Activated CD4-positive, alpha-beta T cell treated with anti-CD3 and anti-CD28 coated beads for 24 hours (primary cell): ENCODE data around the gene BIK.
"Not testable (repeated sequence)": the region's sequence is repeated elsewhere in the genome, so short reads cannot be mapped to it uniquely, and the experiment has no call there.

Experiments used
- DNase-seq, 2 donors: peaks; one replicate each; pipeline ENCODE4 v3.0.0-alpha.2; 2020; ENCODE audit warnings: low read depth in 2 of 2

Gene BIK

DNA sequence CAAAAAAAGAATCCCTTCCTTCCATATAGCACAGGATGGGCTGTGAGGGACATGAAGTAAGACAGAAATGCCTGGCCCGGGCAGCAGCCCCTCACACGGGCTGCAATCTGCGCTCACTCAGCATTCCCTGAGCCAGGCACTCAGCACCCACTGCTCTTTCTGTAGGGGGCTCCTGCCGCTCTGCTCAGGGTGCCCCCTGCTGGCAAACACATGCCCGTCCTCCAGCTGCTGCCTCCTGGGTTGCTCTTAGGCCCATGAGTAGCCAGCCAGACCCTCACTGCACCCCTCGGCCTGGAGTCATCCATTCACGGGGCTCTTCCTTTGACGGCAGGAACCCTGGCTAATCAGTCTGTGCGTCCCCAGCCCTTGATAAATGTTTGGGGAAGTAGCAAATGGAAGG, 25.7 kb downstream of the BIK start:
- no peak for DNase-seq

DNA sequence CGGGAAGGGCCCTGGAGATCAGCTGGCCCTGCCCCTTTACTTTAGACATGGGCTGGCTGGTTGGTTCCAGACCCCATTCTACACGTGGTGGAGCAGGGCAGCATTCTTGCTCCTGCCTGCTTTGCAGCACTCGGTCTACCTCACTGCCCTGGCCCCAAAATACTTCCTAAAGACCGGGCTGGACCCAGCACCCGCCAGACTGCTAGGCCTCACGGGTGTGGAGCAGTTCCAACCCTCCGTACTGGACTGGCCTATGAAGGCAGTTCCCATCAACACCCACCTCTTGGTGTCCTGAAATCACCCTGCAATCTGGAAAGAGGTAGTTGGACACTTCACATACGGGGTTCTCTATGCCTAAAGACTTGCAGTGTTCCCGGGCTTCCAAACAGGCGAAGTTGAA, 26.3 kb downstream of the BIK start:
- DNase-seq: no peak

DNA sequence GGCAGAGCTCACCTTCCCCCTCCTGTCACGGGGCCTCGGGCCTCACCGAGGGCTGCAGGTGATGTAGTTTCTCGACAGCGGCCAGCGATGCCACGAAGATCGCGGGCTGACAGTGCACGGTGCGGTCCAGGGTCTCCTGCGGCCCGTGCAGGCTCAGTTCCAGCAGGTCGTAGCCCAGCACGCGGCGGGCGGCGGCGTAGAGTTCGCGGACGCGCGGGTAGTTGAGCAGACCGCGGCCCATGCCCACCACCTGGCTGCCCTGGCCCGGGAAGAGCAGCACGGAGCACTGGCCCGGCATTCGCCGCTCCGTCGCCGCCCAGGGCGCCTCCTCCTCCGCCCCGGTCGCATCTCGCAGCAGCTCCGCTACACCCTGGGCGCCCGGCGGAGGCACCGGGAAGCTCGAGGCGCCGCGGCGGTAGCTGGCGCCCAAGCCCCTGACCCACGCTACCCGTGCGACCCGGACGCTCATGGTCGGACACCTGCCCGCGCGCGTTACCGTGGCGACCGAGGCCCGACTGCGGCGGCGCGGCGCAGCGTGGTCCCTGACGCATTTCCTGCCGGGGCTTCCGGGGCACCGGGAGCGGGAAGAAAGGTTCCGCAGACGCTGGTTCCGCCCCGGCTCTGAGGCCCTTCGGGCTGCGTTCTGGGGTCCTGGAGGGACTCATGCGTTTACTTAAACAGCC, 32.5 kb downstream of the BIK start, which contains the start of gene MCAT:
Gene MCAT (minus strand): TSS at position 519 of the 683 bp plus-strand sequence. CDS start 50 bp downstream, at position 469.
- peak; percentile 71 to 72 for DNase-seq

DNA sequence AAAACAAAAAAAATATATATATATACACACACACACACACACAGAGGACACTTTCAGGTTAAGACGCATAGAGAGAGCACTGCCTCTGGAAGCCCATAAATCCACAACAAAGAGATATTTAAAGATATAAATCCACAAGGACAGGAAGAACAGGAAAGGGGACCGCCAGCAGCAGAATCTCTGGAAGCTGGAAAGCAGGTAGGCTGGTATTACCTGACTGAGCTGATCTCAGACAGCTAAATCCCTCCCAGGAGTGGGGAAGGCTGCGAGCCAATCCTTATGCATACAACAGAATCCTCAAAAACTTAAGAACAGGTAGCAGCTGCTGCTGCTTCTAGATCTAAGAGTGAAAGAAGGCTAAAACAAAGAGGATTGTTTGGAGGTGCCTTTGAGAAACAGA, 34.4 kb downstream of the BIK start:
- DNase-seq: no peak

- DNase-seq: not testable (repeated sequence)
Observed at GRCh38 chr22:43145371-43145770, 34.8 kb downstream of the BIK start.

GRCh38 chr22:43146332-43146731, 35.8 kb downstream of the BIK start:
- DNase-seq: not testable (repeated sequence)

GRCh38 chr22:43147821-43148220, 37.3 kb downstream of the BIK start:
- DNase-seq: no peak

GRCh38 chr22:43148581-43148980, 38.0 kb downstream of the BIK start:
- no peak for DNase-seq

DNA sequence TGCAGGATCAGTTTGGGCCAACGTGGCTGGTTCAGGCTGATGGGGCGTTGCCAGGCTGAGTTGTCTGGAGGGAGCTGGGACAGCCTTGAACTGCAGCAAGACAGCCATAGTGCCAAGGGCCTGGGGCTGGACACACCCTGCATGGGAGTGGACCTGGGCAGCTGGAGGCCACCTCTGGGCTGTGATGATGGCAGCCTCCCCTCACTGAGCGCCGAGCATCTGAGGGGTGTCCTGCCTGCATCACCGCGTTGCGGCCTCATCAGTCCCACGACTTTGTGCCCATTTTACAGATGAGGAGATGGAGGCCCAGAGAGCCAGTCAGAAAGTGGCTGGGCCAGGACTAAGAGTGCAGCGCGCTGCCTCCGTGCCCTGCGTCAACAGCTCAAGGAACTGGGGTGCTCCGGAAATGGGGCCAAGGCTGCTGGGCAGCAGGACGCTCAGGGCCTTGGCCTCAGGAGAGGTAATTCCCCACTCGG, 40.2 kb downstream of the BIK start:
- DNase-seq: no peak

- DNase-seq: peak; percentile 43 to 51
Observed at GRCh38 chr22:43151251-43152002, 40.9 kb downstream of the BIK start, which contains the start of gene TSPO. TSPO (plus strand) TSS chr22:43151559; CDS start chr22:43159239, 7,680 bp downstream.

- DNase-seq: no peak
Observed at GRCh38 chr22:43152003-43152356, 41.4 kb downstream of the BIK start.

GRCh38 chr22:43152357-43153071, 42.0 kb downstream of the BIK start:
- DNase-seq: peak; percentile 32 to 44

GRCh38 chr22:43153899-43154298, 43.3 kb downstream of the BIK start:
- DNase-seq: no peak

DNA sequence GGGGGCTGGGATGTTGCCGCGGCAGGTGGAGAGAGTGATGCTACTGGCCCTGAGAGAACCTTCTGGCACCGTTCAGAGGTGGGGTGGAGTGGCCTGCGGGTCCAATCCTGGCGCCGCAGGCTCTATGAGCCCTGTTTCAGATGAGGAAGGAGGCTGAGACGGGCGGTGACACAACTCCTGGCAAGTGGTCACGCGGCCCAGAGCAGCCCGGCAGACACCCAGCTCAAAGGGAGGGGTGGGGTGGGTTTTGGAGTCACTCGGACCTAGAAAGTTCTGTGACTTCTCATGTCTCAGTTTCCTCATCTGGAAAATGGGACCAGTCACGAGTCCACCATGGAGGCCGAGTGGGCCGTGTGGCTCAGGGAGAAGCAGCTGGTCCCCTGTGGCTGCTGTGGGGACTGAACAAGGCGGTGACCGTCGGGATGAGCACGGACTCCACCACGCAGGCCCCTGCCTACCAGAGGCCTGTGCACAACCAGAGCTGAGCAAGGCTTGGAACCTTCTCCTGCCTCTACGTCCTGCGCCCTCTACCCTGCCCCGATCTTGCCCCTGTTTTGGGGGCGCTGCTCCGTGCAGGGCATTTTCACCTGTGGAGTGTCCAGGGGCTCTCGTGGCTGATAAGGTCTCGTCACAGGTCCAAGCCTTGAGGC, 44.5 kb downstream of the BIK start:
- DNase-seq: no peak

- no peak for DNase-seq
Observed at GRCh38 chr22:43155789-43156188, 45.2 kb downstream of the BIK start.

DNA sequence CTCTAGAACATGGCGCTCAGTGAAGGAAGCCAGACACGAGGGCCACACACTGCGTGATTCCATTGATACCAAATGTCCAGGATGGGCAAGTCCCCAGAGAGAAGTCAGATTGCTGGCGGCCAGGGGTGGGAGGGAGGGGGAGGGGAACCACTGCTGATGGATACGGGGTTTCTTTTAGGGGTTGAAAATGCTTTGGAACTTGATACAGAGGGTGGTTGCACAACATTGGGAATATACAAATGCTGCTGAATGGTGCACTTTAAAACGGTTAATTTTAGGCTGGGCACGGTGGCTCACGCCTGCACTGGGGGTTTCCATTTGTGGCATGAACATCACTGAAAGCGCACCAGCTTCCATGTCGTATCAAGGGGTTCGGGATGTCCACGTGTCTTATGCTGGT, 45.9 kb downstream of the BIK start:
- no peak for DNase-seq

- no peak for DNase-seq
Observed at GRCh38 chr22:43157874-43158546, 47.5 kb downstream of the BIK start.

- DNase-seq: no peak
Observed at GRCh38 chr22:43158778-43159483, 48.4 kb downstream of the BIK start.

DNA sequence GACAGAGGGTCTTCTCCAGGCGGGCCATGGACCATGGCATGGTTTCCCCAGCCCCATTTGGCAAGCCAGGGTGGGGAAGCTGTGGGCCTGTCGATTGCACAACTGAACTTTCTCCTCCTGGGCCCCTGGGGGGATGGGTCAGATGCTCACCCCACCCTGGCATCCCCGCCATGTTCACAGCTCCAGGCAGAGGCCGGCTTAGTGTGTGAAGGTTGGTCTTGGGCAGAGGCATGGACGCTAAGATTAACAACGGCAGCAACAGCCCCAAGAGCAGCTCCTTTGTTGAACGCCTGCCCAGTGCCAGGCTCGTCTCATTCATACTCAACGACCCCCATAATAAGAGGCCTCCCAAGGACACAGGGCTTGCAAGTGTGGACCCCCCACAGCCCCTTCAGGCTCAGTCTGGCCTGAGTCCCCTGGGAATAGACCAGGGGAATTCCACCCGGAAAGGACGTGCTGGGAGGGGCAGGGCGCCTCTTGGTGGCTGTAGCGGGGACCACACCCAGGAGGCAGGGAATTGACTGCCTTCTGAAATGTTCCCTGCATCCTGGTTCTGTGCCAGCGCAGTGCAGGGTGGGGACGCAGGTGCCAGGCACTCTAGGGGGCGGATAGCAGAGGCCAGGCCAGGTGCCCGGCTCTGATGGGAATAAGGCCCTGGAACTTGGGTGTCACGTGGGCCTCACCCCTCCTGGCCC, 49.1 kb downstream of the BIK start:
- DNase-seq: no peak

DNA sequence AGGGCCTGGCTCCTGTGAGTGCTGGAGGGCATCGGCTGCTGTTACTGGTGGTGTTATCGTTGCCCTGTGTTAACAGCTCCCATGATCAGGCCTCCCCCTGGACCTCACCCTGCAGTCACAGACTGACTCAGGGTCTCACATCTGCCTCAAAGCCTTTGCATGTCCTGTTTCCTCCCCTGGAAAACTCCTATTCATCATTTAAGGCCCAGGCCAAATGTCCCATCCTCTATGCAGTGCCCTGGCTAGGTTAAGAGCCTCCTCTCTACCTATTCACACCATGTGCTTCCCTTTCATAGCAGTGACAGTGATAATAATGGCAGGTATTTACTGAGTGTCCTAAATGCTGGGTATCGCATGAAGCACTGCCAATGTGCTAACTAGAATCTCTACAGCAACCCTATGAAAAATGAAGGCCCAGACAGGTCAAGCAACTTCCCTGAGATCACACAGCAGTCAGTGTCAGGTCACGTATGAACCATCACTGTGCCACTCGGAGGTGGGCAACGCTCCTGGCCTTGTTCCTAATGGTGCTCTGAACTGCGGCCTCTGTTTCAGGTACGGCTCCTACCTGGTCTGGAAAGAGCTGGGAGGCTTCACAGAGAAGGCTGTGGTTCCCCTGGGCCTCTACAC, 50.1 kb downstream of the BIK start:
- DNase-seq: no peak
